AG09309 (cell line): ENCODE measurements around the gene PI4KA.

Experiments
- DNase-seq: peaks from one replicate; pipeline ENCODE4 v3.0.0-alpha.2; 2010; ENCODE audit warnings: low read depth
- H3K4me3 ChIP-seq: 2 replicates; pipeline ENCODE4 v1.5.1; 2011; ENCODE audit warnings: mild to moderate bottlenecking, low read depth, low read length, moderate library complexity; ENCODE audit not compliant: control insufficient read depth
- TF ChIP-seq, protein P1 (sequence below): IDR thresholded peaks from 2 replicates; pipeline ENCODE4 v1.5.1; 2011; ENCODE audit warnings: mild to moderate bottlenecking, low read depth, low read length, inconsistent platforms; ENCODE audit not compliant: insufficient read depth, control insufficient read depth; ENCODE audit errors: missing control alignments

Gene PI4KA

DNA sequence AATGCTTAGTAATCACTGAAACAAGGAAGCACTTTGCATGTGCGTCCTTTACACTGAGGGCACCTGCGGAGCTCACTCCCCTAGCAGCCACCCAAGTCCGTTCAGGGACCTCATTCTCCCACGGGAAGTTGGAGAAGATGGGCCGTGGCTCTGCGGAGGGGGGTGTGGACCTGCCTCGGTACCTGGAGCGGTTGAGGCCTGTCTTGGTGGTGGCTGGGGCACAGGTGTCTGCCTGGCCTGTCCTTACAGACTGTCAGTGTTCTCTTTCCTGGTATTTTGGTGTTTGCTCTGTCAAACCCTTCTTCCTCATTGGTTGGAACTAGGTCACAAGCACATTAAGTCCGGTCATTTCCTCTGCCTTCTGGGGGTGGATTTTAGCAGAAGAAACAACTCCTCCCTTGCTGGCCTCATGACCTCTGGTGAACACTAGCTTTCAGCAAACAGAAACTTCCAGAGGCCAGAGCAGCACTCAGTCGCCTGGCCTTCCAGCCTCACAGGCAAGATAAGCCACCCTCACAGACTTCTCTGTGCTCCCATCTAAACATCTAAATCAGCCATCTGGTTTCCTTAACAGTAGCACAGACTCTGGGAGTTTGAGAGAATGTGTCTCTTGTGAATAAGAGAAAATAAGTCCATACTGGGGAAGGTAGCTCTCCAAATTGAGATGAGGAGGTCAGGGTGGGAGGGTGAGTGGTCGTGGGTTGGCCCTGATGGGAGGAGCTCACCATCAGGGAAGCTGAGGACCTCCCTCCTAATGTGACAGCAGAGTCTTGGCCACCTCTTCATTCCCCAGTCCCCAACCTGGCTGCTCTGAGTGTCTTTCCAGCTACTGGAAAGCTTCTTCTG is 8.8 kb upstream of the PI4KA start:
- TF ChIP-seq, protein P1, sequence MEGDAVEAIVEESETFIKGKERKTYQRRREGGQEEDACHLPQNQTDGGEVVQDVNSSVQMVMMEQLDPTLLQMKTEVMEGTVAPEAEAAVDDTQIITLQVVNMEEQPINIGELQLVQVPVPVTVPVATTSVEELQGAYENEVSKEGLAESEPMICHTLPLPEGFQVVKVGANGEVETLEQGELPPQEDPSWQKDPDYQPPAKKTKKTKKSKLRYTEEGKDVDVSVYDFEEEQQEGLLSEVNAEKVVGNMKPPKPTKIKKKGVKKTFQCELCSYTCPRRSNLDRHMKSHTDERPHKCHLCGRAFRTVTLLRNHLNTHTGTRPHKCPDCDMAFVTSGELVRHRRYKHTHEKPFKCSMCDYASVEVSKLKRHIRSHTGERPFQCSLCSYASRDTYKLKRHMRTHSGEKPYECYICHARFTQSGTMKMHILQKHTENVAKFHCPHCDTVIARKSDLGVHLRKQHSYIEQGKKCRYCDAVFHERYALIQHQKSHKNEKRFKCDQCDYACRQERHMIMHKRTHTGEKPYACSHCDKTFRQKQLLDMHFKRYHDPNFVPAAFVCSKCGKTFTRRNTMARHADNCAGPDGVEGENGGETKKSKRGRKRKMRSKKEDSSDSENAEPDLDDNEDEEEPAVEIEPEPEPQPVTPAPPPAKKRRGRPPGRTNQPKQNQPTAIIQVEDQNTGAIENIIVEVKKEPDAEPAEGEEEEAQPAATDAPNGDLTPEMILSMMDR, result no peak
- no peak overlapping the region for H3K4me3 ChIP-seq
- no peak for DNase-seq

- DNase-seq, result no peak
- TF ChIP-seq, protein P1, result no peak
- H3K4me3 ChIP-seq, result no peak overlapping the region
Measured at GRCh38 chr22:20866736-20867135, 8.1 kb upstream of the PI4KA start.

DNA sequence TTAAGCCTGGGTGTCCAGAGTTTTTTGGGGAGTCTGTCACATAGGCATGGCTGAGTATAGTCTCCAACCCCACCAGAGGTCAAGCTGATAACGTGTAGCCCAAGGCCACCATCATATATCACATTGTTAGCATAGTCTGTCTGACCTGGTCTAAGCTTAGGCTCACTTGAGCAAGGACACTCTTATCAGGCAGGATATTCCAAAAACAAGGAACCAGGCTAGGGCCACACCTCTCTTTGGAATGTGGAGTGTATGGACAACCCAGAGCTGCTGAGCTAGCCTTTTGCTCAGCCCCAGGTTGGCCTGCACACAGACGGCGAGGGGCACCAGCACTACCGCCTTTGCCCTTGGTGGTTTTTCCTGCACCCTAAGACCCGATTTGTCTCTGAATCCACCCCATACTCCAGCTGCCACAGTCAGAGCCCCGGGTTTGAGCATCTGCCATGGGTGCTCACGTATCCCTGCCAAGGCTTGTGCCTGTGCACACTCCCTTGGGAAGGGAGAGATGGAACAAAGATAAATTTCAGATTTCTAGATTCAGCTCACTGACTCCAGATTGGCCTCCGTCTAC is 7.3 kb upstream of the PI4KA start:
- TF ChIP-seq, protein P1, result no peak

GRCh38 chr22:20865331-20865730 is 6.7 kb upstream of the PI4KA start:
- TF ChIP-seq, protein P1, result no peak
- no peak overlapping the region for H3K4me3 ChIP-seq

More for the DNA sequence above, 7.3 kb upstream of the PI4KA start:
- DNase-seq, result no peak
- H3K4me3 ChIP-seq, result no peak overlapping the region

GRCh38 chr22:20864186-20864908 is 5.7 kb upstream of the PI4KA start:
- TF ChIP-seq, protein P1, result no peak
- H3K4me3 ChIP-seq, result no peak overlapping the region
- no peak for DNase-seq

More at GRCh38 chr22:20865331-20865730, 6.7 kb upstream of the PI4KA start:
- DNase-seq, result no peak

DNA sequence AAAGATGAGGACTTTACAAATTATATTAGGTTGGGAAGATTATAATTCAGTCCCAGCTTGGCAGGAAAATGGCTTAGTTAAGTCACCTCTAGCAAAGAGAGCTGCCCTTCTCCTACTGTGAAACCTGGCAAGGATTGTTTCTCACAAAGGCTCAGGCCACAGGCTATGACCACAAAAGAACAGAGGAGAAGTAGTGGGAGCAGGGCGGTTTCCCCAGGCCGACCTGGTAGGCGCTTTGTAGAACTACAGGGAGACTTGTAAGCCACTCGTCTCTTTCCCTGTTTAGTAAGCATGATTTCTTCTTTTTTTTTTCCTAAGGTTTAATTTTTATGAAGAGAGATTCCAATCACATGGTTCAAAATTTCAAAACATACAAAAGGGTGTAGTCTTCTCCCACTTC is 4.8 kb upstream of the PI4KA start:
- DNase-seq, result no peak
- H3K4me3 ChIP-seq, result no peak overlapping the region

More for the DNA sequence above, 4.8 kb upstream of the PI4KA start:
- TF ChIP-seq, protein P1, result no peak
